IPS-20b (cell line): ENCODE data around the gene ADAM12.
"Not testable (repeated sequence)": the region's sequence is repeated elsewhere in the genome, so short reads cannot be mapped to it uniquely, and the experiment has no call there.

Source experiments
- H3K27ac ChIP-seq: one replicate; pipeline ENCODE4 v1.5.1; 2013; ENCODE audit warnings: low read length
- H3K27me3 ChIP-seq: 2 replicates; pipeline ENCODE4 v1.6.1; 2013; ENCODE audit warnings: mild to moderate bottlenecking, low read length, inconsistent platforms; ENCODE audit not compliant: insufficient read depth
- H3K36me3 ChIP-seq: 2 replicates; pipeline ENCODE4 v1.6.1; 2013; ENCODE audit warnings: low read depth, mild to moderate bottlenecking, inconsistent platforms, low read length, moderate library complexity; ENCODE audit not compliant: insufficient read depth
- H3K4me1 ChIP-seq: 2 replicates; pipeline ENCODE4 v1.6.1; 2013; ENCODE audit warnings: mild to moderate bottlenecking, control low read depth, inconsistent platforms, low read length, moderate library complexity; ENCODE audit not compliant: insufficient read depth
- H3K4me3 ChIP-seq: 2 replicates; pipeline ENCODE4 v1.5.1; 2013; ENCODE audit warnings: mild to moderate bottlenecking, low read length, inconsistent platforms
- H3K9ac ChIP-seq: 2 replicates; pipeline ENCODE4 v1.6.1; 2013; ENCODE audit warnings: low read depth, mild to moderate bottlenecking, inconsistent platforms, low read length, moderate library complexity
- H3K9me3 ChIP-seq: 2 replicates; pipeline ENCODE4 v1.6.1; 2013; ENCODE audit warnings: mild to moderate bottlenecking, low read depth, low read length, inconsistent platforms; ENCODE audit not compliant: insufficient read depth

Gene ADAM12

DNA sequence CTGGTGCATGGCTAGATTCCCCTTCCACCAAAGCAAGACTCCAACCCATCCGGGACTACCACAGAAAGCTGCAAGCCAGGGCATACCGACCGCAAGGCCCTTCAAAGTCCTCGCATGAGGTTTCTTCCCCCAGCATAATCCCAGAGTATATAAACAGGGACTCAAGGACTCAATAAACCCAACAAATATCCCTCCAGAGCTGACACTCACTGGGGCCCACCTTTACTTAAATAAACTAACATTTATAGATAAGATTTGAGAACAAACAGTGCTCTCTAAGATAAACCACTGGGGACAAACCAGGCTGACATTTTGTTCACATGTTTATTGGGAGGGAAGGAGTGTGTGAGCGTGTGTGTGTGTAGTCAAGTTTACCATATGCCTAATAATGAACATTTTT is 138.2 kb downstream of the ADAM12 start:
- no peaks in the 10 kb centered on the region for H3K27me3 ChIP-seq
- H3K4me3 ChIP-seq: no peak overlapping the region
- H3K9ac ChIP-seq: no peak overlapping the region
- no peak overlapping the region for H3K27ac ChIP-seq
- H3K36me3 ChIP-seq: no peaks in the 10 kb centered on the region
- no peaks in the 10 kb centered on the region; the same call in 1 of the 2 replicates for H3K9me3 ChIP-seq
- H3K4me1 ChIP-seq: peaks cover 16% of the 10 kb centered on the region

DNA sequence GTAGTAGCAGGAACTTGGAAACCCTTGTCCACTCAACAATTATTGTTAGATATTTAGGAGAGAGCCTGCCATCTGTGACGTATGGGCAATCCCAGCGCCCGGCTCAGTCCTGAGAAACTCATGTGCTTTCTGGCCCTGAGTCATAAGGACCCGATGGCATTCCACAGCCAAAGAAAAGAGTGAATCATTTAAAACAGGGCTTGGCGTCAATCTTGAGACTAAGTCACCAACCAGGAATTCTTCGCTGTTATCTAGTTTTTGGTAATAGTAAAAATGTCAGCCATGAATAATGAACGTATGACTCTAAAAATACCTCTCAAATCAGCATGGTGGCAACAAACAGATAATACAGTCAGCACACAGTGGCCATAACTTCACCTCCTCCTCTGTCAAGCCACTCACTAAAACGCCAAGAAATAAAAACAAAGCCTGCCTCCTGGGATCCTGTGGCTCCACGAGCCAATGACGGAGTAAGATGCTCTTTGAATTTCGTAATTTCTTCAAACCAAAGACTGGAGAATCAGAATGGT is 140.8 kb downstream of the ADAM12 start:
- Histone ChIP-seq H3K9ac (no peak overlapping the region), H3K4me1 (peaks cover 16% of the 10 kb centered on the region), H3K4me3 (no peak overlapping the region), H3K36me3 (no peaks in the 10 kb centered on the region), H3K27me3 (no peaks in the 10 kb centered on the region), H3K27ac (no peak overlapping the region), H3K9me3 (no peaks in the 10 kb centered on the region; the same call in 1 of the 2 replicates)

- peaks cover 16% of the 10 kb centered on the region for H3K4me1 ChIP-seq
- not testable (repeated sequence) for H3K9me3 ChIP-seq, H3K4me3 ChIP-seq, H3K9ac ChIP-seq, H3K36me3 ChIP-seq, H3K27me3 ChIP-seq, H3K27ac ChIP-seq
Observed at GRCh38 chr10:126246396-126246795, 141.9 kb downstream of the ADAM12 start.

- no peak overlapping the region for H3K27ac ChIP-seq
- peaks cover 16% of the 10 kb centered on the region for H3K4me1 ChIP-seq
- H3K9me3 ChIP-seq: no peaks in the 10 kb centered on the region
- no peak overlapping the region for H3K4me3 ChIP-seq
- no peak overlapping the region for H3K9ac ChIP-seq
- no peaks in the 10 kb centered on the region for H3K27me3 ChIP-seq
- no peaks in the 10 kb centered on the region for H3K36me3 ChIP-seq
Observed at GRCh38 chr10:126245501-126245900, 142.8 kb downstream of the ADAM12 start.

DNA sequence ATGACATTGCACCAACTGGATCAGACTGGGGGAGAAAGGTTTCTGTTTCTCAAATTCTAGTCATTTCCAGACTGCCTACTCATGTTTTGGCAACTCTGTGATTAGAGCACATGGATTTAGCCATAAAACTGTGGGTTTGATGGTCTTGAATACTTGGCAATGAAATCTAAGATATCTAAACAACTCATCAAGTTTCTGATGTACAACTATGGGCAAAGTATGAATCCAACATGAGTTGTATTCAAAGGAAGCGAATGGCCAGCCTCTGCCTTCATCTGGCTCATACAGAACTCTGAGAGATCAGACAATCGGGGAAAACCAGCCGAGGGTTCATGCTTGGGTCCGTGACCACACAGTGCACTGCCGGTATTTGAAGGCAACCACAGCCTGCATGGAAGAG is 144.3 kb downstream of the ADAM12 start:
- Histone ChIP-seq H3K27ac (no peak overlapping the region), H3K27me3 (no peaks in the 10 kb centered on the region), H3K4me1 (peaks cover 16% of the 10 kb centered on the region)

DNA sequence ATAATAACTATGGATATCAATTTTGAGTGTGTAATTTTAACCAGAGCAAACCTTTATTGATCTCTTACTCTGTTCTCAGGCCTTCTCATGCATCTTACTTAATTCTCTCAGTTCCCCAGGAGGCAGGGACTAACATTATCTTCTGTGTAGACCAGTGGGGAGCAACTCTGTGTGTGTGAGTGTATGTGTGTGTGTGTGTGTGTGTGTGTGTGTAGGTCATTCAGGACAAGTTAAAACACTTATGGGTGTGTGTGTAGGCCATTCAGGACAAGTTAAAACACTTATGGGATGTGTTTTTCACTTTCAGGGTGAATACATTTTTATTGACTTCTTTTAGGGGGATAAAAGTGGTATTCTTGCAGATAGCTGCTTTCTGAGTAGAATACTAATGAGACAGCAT is 145.0 kb downstream of the ADAM12 start:
- no peaks in the 10 kb centered on the region for H3K9me3 ChIP-seq
- no peak overlapping the region for H3K4me3 ChIP-seq

More for the DNA sequence above, 144.3 kb downstream of the ADAM12 start:
- no peaks in the 10 kb centered on the region for H3K36me3 ChIP-seq
- no peaks in the 10 kb centered on the region for H3K9me3 ChIP-seq
- H3K9ac ChIP-seq: no peak overlapping the region
- no peak overlapping the region for H3K4me3 ChIP-seq

GRCh38 chr10:126242397-126243260 is 145.6 kb downstream of the ADAM12 start:
- Histone ChIP-seq H3K4me1 (peaks cover 16% of the 10 kb centered on the region), H3K4me3 (no peak overlapping the region), H3K36me3 (no peaks in the 10 kb centered on the region), H3K27me3 (no peaks in the 10 kb centered on the region), H3K9ac (no peak overlapping the region), H3K9me3 (no peaks in the 10 kb centered on the region), H3K27ac (no peak overlapping the region)

More for the DNA sequence above, 145.0 kb downstream of the ADAM12 start:
- Histone ChIP-seq H3K36me3 (no peaks in the 10 kb centered on the region), H3K27ac (no peak overlapping the region), H3K4me1 (peaks cover 16% of the 10 kb centered on the region), H3K9ac (no peak overlapping the region), H3K27me3 (no peaks in the 10 kb centered on the region)

- H3K27me3 ChIP-seq: no peaks in the 10 kb centered on the region
- no peaks in the 10 kb centered on the region for H3K36me3 ChIP-seq
- no peaks in the 10 kb centered on the region for H3K9me3 ChIP-seq
- no peak overlapping the region for H3K4me3 ChIP-seq
- H3K4me1 ChIP-seq: no peaks in the 10 kb centered on the region
- no peak overlapping the region for H3K27ac ChIP-seq
- H3K9ac ChIP-seq: no peak overlapping the region
Observed at GRCh38 chr10:126240483-126240882, 147.8 kb downstream of the ADAM12 start.

- H3K36me3 ChIP-seq: no peaks in the 10 kb centered on the region
Observed at GRCh38 chr10:126239844-126240243, 148.4 kb downstream of the ADAM12 start.

DNA sequence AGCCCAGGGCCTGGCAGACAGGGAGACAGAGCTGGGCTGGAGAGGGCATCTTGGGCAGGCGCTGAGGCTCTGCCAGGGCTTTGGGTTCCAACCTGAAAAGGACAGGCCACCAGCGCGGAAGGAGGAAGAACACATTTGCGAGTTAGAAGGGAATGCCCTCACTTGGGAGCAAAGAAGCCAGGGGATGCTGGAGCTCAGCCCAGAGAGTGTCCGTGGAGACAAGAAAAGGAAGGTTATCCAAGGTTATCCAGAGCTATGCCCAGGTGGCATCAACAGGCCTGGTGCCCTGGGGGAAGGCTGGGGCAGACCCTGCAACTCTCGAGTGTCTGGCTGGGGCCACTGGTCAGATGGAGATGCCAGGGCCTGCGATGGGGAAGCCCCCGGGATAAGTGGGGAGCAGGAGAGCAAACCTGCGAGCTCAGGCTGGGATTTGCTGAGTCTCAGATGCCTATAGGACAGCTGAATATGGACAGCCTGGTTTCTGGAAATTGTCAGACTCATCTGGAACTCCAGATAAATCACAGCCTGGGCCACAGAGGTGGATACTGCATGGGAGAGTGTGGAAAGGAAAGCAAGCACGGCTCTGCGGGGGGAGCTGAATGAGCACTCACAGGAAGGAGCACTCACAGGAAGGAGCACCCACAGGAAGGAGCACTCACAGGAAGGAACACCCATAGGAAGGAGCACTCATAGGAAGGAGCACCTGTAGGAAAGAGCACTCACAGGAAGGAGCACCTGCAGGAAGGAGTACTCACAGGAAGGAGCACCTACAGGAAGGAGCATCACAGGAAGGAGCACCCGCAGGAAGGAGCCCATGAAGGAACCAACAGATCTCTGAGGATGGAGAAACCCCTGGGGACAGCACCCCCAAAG is 152.1 kb downstream of the ADAM12 start:
- H3K36me3 ChIP-seq: no peaks in the 10 kb centered on the region
- H3K4me1 ChIP-seq: no peaks in the 10 kb centered on the region
- no peaks in the 10 kb centered on the region for H3K9me3 ChIP-seq
- no peak overlapping the region for H3K27ac ChIP-seq
- no peaks in the 10 kb centered on the region for H3K27me3 ChIP-seq
- no peak overlapping the region for H3K4me3 ChIP-seq
- no peak overlapping the region for H3K9ac ChIP-seq

More at GRCh38 chr10:126239844-126240243, 148.4 kb downstream of the ADAM12 start:
- no peak overlapping the region for H3K4me3 ChIP-seq
- no peak overlapping the region for H3K27ac ChIP-seq
- H3K4me1 ChIP-seq: no peaks in the 10 kb centered on the region
- no peak overlapping the region for H3K9ac ChIP-seq
- no peaks in the 10 kb centered on the region for H3K9me3 ChIP-seq
- H3K27me3 ChIP-seq: no peaks in the 10 kb centered on the region

- Histone ChIP-seq H3K36me3 (no peaks in the 10 kb centered on the region), H3K9ac (no peak overlapping the region), H3K9me3 (no peaks in the 10 kb centered on the region), H3K27ac (no peak overlapping the region), H3K27me3 (no peaks in the 10 kb centered on the region), H3K4me1 (no peaks in the 10 kb centered on the region), H3K4me3 (no peak overlapping the region)
Observed at GRCh38 chr10:126235091-126235978, 152.9 kb downstream of the ADAM12 start.
